HEK293T (cell line): ENCODE results near the gene HSPA4L.

ENCODE experiments used
- CTCF ChIA-PET: fragments of 350-600 bp; formaldehyde crosslinking; extraction: SDS; loops from one replicate; lab custom pipeline; 2021; ENCODE audit warnings: antibody characterized with exemption, inconsistent platforms; lab: Yijun Ruan, JAX
- POLR2A ChIA-PET: fragments of 350-600 bp; formaldehyde crosslinking; extraction: SDS; loops from one replicate; lab custom pipeline; 2020; ENCODE audit warnings: antibody characterized with exemption, inconsistent platforms; lab: Yijun Ruan, JAX
- DNase-seq: peaks from one replicate; pipeline ENCODE4 v3.0.0; 2012; ENCODE audit warnings: mixed read lengths; ENCODE audit errors: extremely low spot score
- ARNT ChIP-seq: fragments of 450-650 bp; IDR thresholded peaks from 2 replicates; pipeline ENCODE4 v1.6.1; 2017; ENCODE audit warnings: mild to moderate bottlenecking
- BHLHE40 ChIP-seq: fragments of 450-650 bp; IDR thresholded peaks from 2 replicates; pipeline ENCODE4 v1.6.1; 2016; ENCODE audit warnings: mild to moderate bottlenecking, moderate library complexity, borderline replicate concordance
- CTBP1 ChIP-seq: fragments of 450-650 bp; IDR thresholded peaks from 2 replicates; pipeline ENCODE4 v1.6.1; 2016; ENCODE audit warnings: borderline replicate concordance
- ELF4 ChIP-seq: fragments of 450-650 bp; IDR thresholded peaks from 2 replicates; pipeline ENCODE4 v1.6.1; 2017; ENCODE audit warnings: antibody characterized with exemption
- FOXA1 ChIP-seq: fragments of 450-650 bp; IDR thresholded peaks from 2 replicates; pipeline ENCODE4 v1.6.1; 2016; ENCODE audit warnings: mild to moderate bottlenecking
- FOXK2 ChIP-seq: fragments of 450-650 bp; IDR thresholded peaks from 2 replicates; pipeline ENCODE4 v1.6.1; 2016; ENCODE audit warnings: mild to moderate bottlenecking
- FOXM1 ChIP-seq: fragments of 450-650 bp; IDR thresholded peaks from 2 replicates; pipeline ENCODE4 v1.6.1; 2017; ENCODE audit warnings: mild to moderate bottlenecking, borderline replicate concordance
- HDGF ChIP-seq: fragments of 450-650 bp; IDR thresholded peaks from 2 replicates; pipeline ENCODE4 v1.6.1; 2017; ENCODE audit warnings: antibody characterized with exemption, borderline replicate concordance
- L3MBTL2 ChIP-seq: fragments of 450-650 bp; conservative IDR thresholded peaks from 2 replicates; pipeline ENCODE4 v1.6.1; 2016; ENCODE audit warnings: mild to moderate bottlenecking
- LEF1 ChIP-seq: fragments of 450-650 bp; IDR thresholded peaks from 2 replicates; pipeline ENCODE4 v1.6.1; 2017; ENCODE audit warnings: mild to moderate bottlenecking, borderline replicate concordance
- NFRKB ChIP-seq: fragments of 450-650 bp; IDR thresholded peaks from 2 replicates; pipeline ENCODE4 v1.6.1; 2016; ENCODE audit warnings: mild to moderate bottlenecking, moderate library complexity
- SP1 ChIP-seq: fragments of 450-650 bp; IDR thresholded peaks from 2 replicates; pipeline ENCODE4 v1.6.1; 2017
- SUZ12 ChIP-seq: fragments of 450-650 bp; IDR thresholded peaks from 2 replicates; pipeline ENCODE4 v1.6.1; 2016; ENCODE audit warnings: mild to moderate bottlenecking
- TARDBP ChIP-seq: fragments of 450-650 bp; IDR thresholded peaks from 2 replicates; pipeline ENCODE4 v1.6.1; 2016
- ZNF384 ChIP-seq: fragments of 450-650 bp; IDR thresholded peaks from 2 replicates; pipeline ENCODE4 v1.6.1; 2016
- TF ChIP-seq, protein P1 (sequence below): fragments of 450-650 bp; IDR thresholded peaks from 2 replicates; pipeline ENCODE4 v1.6.1; 2016

Gene HSPA4L

DNA sequence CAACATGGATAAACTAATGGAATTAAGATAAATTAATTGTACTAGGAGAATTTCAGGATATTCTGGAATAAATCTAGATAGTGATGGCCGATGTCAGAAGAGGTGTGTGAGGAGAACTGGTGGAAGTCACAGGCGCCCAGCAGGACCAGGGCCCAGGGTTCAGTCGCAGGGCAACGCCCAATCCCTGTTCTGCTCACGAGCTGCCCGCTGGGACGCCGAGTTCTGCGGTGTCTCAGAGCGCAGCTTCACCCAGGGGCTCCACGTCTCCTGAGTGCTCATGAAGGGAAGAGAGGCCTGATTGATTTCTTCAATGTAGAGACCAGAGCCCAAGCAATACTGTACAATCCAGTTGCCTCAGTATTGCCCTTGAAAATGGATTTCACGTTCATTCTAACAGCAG lies 1.5 kb upstream of the HSPA4L start:
- DNase-seq, result no peak
- ChIA-PET POLR2A (no interaction called here), CTCF (no interaction called here)
- no peak for TF ChIP-seq SP1
- TF ChIP-seq ELF4, result no peak
- TF ChIP-seq SUZ12, result no peak
- TF ChIP-seq FOXM1, result no peak
- no peak for TF ChIP-seq L3MBTL2
- no peak for TF ChIP-seq FOXK2
- TF ChIP-seq NFRKB, result no peak
- TF ChIP-seq, protein P1, sequence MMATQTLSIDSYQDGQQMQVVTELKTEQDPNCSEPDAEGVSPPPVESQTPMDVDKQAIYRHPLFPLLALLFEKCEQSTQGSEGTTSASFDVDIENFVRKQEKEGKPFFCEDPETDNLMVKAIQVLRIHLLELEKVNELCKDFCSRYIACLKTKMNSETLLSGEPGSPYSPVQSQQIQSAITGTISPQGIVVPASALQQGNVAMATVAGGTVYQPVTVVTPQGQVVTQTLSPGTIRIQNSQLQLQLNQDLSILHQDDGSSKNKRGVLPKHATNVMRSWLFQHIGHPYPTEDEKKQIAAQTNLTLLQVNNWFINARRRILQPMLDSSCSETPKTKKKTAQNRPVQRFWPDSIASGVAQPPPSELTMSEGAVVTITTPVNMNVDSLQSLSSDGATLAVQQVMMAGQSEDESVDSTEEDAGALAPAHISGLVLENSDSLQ, result no peak
- TF ChIP-seq BHLHE40, result no peak
- TF ChIP-seq LEF1, result no peak

DNA sequence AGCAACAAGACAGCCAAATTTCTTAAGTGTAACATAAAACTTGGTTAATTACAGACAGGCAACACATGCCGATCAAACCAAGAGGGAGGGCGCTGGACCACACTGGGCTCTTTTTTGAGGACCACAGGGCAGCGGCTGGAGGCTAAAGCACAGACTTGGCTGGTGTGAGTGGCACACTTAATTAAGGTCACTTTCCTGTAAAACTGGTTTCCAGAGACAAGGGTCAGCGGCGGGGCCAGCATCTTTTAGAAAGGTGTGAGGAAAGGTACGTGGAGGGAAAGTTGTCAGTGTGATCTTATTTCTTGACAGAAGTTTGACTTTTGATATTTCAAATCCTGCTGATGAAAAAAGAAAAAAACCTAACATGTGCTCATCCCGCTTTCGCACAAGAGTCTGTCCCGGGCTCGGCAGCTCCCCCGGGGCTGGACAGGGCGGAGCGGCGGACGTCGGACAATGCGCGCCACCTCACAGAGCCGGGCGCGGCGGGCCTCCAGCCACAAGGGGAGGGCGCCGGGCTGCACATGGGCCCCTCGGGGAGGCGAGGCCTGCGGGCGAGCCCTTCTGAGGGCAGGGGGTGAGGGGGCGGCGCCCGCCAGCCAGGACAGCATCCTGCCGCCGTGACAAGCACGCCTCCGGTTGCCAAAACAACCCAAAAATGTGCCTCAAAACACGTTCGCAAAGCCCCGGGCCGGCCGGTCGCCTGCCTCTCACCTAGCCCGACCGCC lies 660 bp upstream of the HSPA4L start:
- DNase-seq, result no peak
- TF ChIP-seq L3MBTL2, result 0 out of 2 replicates have a peak, but pooled peaks have one; percentile 44
- TF ChIP-seq FOXA1, result no peak
- POLR2A ChIA-PET, result interaction anchor here (1.0 to 2.3 kb wide), 3 partner anchors 95 to 280 kb away, joined by 3 to 14 read pairs (median 7); partner anchors contain the start of genes LARP1B and PLK4
- CTCF ChIA-PET, result no interaction called here

DNA sequence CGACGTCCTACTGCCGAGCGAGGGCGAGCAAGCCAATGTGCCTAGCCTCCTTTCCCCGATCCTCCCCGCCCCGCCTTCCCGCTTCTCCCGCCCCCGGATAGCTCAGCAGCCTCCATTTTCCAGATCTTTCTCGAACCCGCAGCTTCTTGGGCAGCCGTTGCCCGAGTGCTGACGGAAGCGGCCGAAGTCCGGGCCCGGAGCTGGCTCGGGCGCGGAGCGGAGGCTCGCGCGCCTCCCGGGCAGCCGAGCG lies 172 bp upstream of the HSPA4L start:
- POLR2A ChIA-PET, result interaction anchor here (0.8 to 2.3 kb wide), 4 partner anchors 94 to 279 kb away, joined by 3 to 14 read pairs (median 5); partner anchors contain the start of genes LARP1B and PLK4
- CTCF ChIA-PET, result no interaction called here
- peak; percentile 96 for DNase-seq
- TF ChIP-seq SUZ12, result no peak

DNA sequence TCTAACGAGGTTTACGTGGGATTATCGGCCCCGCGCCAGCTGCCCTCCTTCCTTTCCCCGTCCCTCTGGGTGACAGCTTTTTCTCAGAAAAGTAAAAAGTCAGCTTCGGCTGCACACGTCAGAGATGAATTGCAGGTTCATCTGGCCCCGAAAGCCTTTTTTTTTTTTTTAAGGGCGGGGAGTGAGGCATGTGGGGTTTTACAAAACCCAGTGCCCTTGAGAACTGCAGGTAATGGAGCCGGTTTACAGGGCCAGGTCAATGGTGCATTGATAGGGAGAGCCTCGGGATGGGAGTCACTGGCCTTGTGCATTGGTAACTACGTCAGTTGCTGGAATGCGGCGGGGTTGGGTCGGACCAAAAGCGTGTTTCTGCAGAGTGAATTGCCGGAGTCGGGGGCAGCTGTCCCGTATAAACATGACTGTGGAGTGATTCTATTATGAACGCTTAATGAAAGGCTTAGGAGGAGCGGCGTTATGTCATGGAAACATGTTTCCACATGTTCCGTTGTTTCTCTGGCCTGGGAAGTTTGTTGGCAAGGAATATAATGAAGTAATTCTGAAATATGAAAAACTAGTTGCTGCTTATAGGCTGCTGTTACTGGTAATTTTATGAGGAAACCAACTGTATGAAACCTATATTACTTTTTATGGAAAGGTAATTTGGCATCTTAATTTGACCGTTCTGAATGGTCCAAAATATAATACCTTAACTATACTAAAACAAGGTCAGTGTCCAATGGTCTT lies 1.1 kb downstream of the HSPA4L start:
- POLR2A ChIA-PET, result interaction anchor here (0.6 to 2.3 kb wide), 6 partner anchors 19 to 268 kb away, joined by 3 to 14 read pairs (median 3); partner anchors contain the start of genes ABHD18, MFSD8 and PLK4

DNA sequence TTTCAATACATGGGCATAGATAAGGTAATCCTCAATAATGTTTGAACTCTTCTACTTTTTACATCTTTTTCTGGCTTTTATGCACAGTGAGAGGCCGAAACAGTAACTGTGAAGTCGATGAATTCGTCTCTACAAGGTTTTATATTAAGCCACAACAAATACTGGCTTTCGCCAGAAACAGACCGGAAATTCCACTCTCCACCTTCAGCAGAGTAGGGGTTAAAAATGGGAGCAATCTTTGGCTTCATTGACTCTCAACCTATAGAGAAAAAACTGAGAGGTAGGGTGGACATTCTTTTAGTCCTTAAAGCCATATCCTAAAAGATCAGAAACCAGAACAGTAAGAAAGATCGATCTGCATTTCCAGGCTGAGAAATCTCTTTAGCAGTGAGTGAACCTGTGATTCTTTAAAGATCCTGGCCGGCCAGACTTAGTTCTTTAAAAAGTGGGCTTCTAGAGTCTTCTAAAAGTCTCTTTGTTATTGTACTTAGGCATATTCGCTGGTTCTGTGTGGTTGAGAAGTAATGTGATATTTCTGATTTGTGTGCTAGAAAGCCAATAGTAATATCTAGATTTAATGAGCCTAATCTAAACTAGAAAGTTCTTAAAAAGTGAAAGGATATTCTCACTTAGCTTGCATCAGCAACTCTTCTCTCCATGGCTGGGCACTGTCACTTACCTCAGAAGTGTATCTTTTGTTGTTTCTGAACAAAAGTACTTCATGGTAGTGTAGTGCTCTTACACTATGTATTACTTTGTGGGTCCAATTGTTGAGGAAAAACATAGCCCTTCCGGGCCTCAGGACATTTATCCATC lies 2.0 kb downstream of the HSPA4L start:
- POLR2A ChIA-PET, result no interaction called here
- CTCF ChIA-PET, result no interaction called here
- DNase-seq, result no peak

More for the DNA sequence above, 1.1 kb downstream of the HSPA4L start:
- TF ChIP-seq, protein P1, result no peak
- no peak for TF ChIP-seq ELF4
- TF ChIP-seq CTBP1, result 0 out of 2 replicates have a peak, but pooled peaks have one; percentile 26
- TF ChIP-seq FOXA1, result no peak
- TF ChIP-seq TARDBP, result no peak
- TF ChIP-seq BHLHE40, result no peak
- TF ChIP-seq LEF1, result no peak
- no peak for TF ChIP-seq FOXK2
- no peak for TF ChIP-seq ARNT
- 0 out of 2 replicates have a peak, but pooled peaks have one; percentile 36 for TF ChIP-seq L3MBTL2
- no peak for TF ChIP-seq NFRKB
- no peak for TF ChIP-seq FOXM1
- no peak for TF ChIP-seq SP1
- peak; percentile 59 for DNase-seq
- CTCF ChIA-PET, result no interaction called here

DNA sequence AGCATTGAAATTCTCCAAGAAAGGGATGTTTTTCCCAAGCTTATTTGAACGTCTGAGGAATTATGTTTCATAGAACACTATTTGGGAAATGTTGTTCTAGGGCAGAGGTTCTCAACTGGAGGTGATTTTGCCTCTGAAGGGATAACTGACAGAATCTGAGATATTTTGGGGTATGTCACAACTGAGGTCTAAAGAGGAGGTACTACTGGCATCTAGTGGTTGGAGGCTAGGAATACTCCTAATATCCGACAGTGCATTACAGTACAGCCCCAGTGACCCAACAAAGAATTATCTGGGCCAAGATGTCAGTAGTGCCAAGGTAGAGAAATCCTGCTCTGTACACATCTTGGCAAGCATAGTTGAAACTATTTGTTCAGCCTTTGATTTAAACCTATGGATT lies 6.4 kb downstream of the HSPA4L start:
- ChIA-PET CTCF (interaction anchor here (0.9 kb wide), 1 partner anchor 10 kb away, joined by 3 read pairs; no protein-coding TSS in a partner anchor), POLR2A (no interaction called here)
- no peak for TF ChIP-seq LEF1
- TF ChIP-seq ARNT, result no peak
- TF ChIP-seq BHLHE40, result no peak
- TF ChIP-seq ZNF384, result no peak
- no peak for TF ChIP-seq TARDBP
- TF ChIP-seq, protein P1, result no peak
- no peak for TF ChIP-seq SUZ12
- TF ChIP-seq FOXA1, result no peak
- TF ChIP-seq NFRKB, result no peak
- TF ChIP-seq FOXM1, result no peak
- peak; percentile 10 for DNase-seq

More for the DNA sequence above, 2.0 kb downstream of the HSPA4L start:
- no peak for TF ChIP-seq LEF1

DNA sequence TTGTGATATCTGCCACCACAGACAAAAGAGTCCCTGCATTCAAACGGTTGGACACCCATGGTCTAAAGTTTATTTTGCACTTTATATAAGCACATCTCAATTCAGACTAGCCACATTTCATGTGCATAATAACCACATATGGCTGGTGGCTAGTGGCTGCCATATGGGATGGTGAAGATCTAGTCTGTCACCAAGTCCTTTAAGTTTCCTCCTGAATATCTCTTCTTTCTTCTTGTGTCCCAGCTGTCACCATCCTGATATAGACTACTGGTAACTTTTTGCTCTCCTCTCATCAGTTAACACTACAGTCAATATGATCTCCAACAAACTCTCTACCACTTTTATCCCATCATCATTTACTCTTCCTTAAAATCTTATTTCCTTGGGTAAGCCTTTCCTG lies 9.3 kb downstream of the HSPA4L start:
- DNase-seq, result no peak
- TF ChIP-seq ARNT, result no peak
- TF ChIP-seq ZNF384, result no peak
- no peak for TF ChIP-seq TARDBP
- no peak for TF ChIP-seq HDGF
- no peak for TF ChIP-seq FOXK2
- no peak for TF ChIP-seq CTBP1
- ChIA-PET CTCF (no interaction called here), POLR2A (no interaction called here)
